ENCODE results near the gene FTH1. TPM values are rescaled to one million over a fixed set of nuclear protein-coding genes. Genes with fewer than 3 reads are reported as not detected.

FTH1 gene
- total RNA-seq, 2 donors from 2014 or later = 5,097 to 40,662 TPM

GRCh38 chr11:62000539-62001446 is 33.4 kb upstream of the FTH1 start:
- Mint-ChIP-seq H3K27ac (peak overlapping the region in 1 of 2 donors; percentile 97), H3K9me3 (peaks cover 5% of the 10 kb centered on the region), H3K4me1 (ENCODE audit: low read depth in 2 of 2) (peaks cover 20 to 37% of the 10 kb centered on the region in 2 donors), H3K4me3 (no peak overlapping the region), H3K27me3 (no peaks in the 10 kb centered on the region), H3K36me3 (peaks cover 9% of the 10 kb centered on the region)
- no peak for DNase-seq (ENCODE audit: low spot score)
- no peak for ATAC-seq

GRCh38 chr11:61999141-61999975 is 31.9 kb upstream of the FTH1 start:
- Mint-ChIP-seq H3K9me3 (peaks cover 5% of the 10 kb centered on the region), H3K4me1 (ENCODE audit: low read depth in 2 of 2) (peaks cover 6 to 22% of the 10 kb centered on the region in 2 donors), H3K27me3 (no peaks in the 10 kb centered on the region), H3K36me3 (peaks cover 9% of the 10 kb centered on the region), H3K27ac (peak overlapping the region; percentile 5 to 68), H3K4me3 (no peak overlapping the region)
- DNase-seq (ENCODE audit: low spot score) = no peak
- no peak for ATAC-seq

GRCh38 chr11:61996933-61997332 is 29.5 kb upstream of the FTH1 start:
- peaks cover 9 to 12% of the 10 kb centered on the region in 2 donors for H3K4me1 Mint-ChIP-seq (ENCODE audit: low read depth in 2 of 2)
- H3K4me3 Mint-ChIP-seq = no peak overlapping the region
- ATAC-seq (no peak), DNase-seq (ENCODE audit: low spot score) (no peak)
- H3K27me3 Mint-ChIP-seq = no peaks in the 10 kb centered on the region
- H3K36me3 Mint-ChIP-seq = peaks cover 9% of the 10 kb centered on the region
- H3K9me3 Mint-ChIP-seq = peaks cover 5% of the 10 kb centered on the region
- no peak overlapping the region for H3K27ac Mint-ChIP-seq

GRCh38 chr11:61994981-61995380 is 27.5 kb upstream of the FTH1 start:
- Mint-ChIP-seq H3K36me3 (peaks cover 9% of the 10 kb centered on the region), H3K4me3 (no peak overlapping the region), H3K27me3 (peaks cover 0 to 2% of the 10 kb centered on the region in 2 donors), H3K4me1 (ENCODE audit: low read depth in 2 of 2) (peaks cover 11 to 15% of the 10 kb centered on the region in 2 donors), H3K27ac (peak overlapping the region in 1 of 2 donors; percentile 13), H3K9me3 (peaks cover 8% of the 10 kb centered on the region)
- ATAC-seq (no peak), DNase-seq (ENCODE audit: low spot score) (no peak)

- ATAC-seq (no peak), DNase-seq (ENCODE audit: low spot score) (no peak)
- H3K9me3 Mint-ChIP-seq = peaks cover 10% of the 10 kb centered on the region
- peaks cover 16 to 23% of the 10 kb centered on the region in 2 donors for H3K27me3 Mint-ChIP-seq
- H3K36me3 Mint-ChIP-seq = peaks cover 24% of the 10 kb centered on the region
- H3K4me1 Mint-ChIP-seq (ENCODE audit: low read depth in 2 of 2) = peaks cover 7 to 28% of the 10 kb centered on the region in 2 donors
- H3K27ac Mint-ChIP-seq = no peak overlapping the region
- H3K4me3 Mint-ChIP-seq = no peak overlapping the region
These were observed 18.4 kb upstream of the FTH1 start for GRCh38 chr11:61985869-61986268.

GRCh38 chr11:61983419-61983818 is 16.0 kb upstream of the FTH1 start:
- no peak for ATAC-seq
- H3K4me1 Mint-ChIP-seq (ENCODE audit: low read depth in 2 of 2) = peaks cover 0 to 32% of the 10 kb centered on the region in 2 donors
- H3K27me3 Mint-ChIP-seq = peaks cover 9 to 23% of the 10 kb centered on the region in 2 donors
- DNase-seq (ENCODE audit: low spot score) = no peak
- H3K9me3 Mint-ChIP-seq = peaks cover 10% of the 10 kb centered on the region
- H3K27ac Mint-ChIP-seq = no peak overlapping the region
- no peak overlapping the region for H3K4me3 Mint-ChIP-seq
- peaks cover 24% of the 10 kb centered on the region for H3K36me3 Mint-ChIP-seq

- no peak for ATAC-seq
- Mint-ChIP-seq H3K9me3 (no peaks in the 10 kb centered on the region), H3K27ac (peak overlapping the region in 1 of 2 donors; percentile 80), H3K4me1 (ENCODE audit: low read depth in 2 of 2) (peaks cover 4 to 31% of the 10 kb centered on the region in 2 donors), H3K27me3 (peaks cover 0 to 2% of the 10 kb centered on the region in 2 donors), H3K36me3 (peaks cover 4% of the 10 kb centered on the region), H3K4me3 (no peak overlapping the region)
- no peak for DNase-seq (ENCODE audit: low spot score)
These were observed 13.5 kb upstream of the FTH1 start for GRCh38 chr11:61980783-61981541.

GRCh38 chr11:61978703-61979661 is 11.5 kb upstream of the FTH1 start:
- H3K27ac Mint-ChIP-seq = peak overlapping the region in 1 of 2 donors; percentile 84
- ATAC-seq = no peak
- H3K4me3 Mint-ChIP-seq = no peak overlapping the region
- H3K4me1 Mint-ChIP-seq (ENCODE audit: low read depth in 2 of 2) = peaks cover 16 to 43% of the 10 kb centered on the region in 2 donors
- no peaks in the 10 kb centered on the region for H3K9me3 Mint-ChIP-seq
- H3K36me3 Mint-ChIP-seq = no peaks in the 10 kb centered on the region
- DNase-seq (ENCODE audit: low spot score) = no peak
- no peaks in the 10 kb centered on the region for H3K27me3 Mint-ChIP-seq

GRCh38 chr11:61976813-61977475 is 9.5 kb upstream of the FTH1 start:
- ATAC-seq (no peak), DNase-seq (ENCODE audit: low spot score) (no peak)
- no peaks in the 10 kb centered on the region for H3K27me3 Mint-ChIP-seq
- H3K9me3 Mint-ChIP-seq = no peaks in the 10 kb centered on the region
- H3K4me1 Mint-ChIP-seq (ENCODE audit: low read depth in 2 of 2) = peaks cover 32 to 57% of the 10 kb centered on the region in 2 donors
- no peak overlapping the region for H3K4me3 Mint-ChIP-seq
- peak overlapping the region in 1 of 2 donors; percentile 95 for H3K27ac Mint-ChIP-seq
- no peaks in the 10 kb centered on the region for H3K36me3 Mint-ChIP-seq

GRCh38 chr11:61976420-61976800 is 9.0 kb upstream of the FTH1 start:
- Mint-ChIP-seq H3K36me3 (no peaks in the 10 kb centered on the region), H3K4me3 (no peak overlapping the region), H3K27ac (peak overlapping the region in 1 of 2 donors; percentile 95), H3K27me3 (no peaks in the 10 kb centered on the region), H3K9me3 (no peaks in the 10 kb centered on the region), H3K4me1 (ENCODE audit: low read depth in 2 of 2) (peaks cover 38 to 62% of the 10 kb centered on the region in 2 donors)
- no peak for ATAC-seq
- DNase-seq (ENCODE audit: low spot score) = no peak

- no peaks in the 10 kb centered on the region for H3K9me3 Mint-ChIP-seq
- peaks cover 43 to 63% of the 10 kb centered on the region in 2 donors for H3K4me1 Mint-ChIP-seq (ENCODE audit: low read depth in 2 of 2)
- no peaks in the 10 kb centered on the region for H3K36me3 Mint-ChIP-seq
- peak overlapping the region; percentile 10 for H3K4me3 Mint-ChIP-seq
- peak overlapping the region; percentile 75 to 95 for H3K27ac Mint-ChIP-seq
- no peak for ATAC-seq
- no peaks in the 10 kb centered on the region for H3K27me3 Mint-ChIP-seq
- no peak for DNase-seq (ENCODE audit: low spot score)
These were observed 8.4 kb upstream of the FTH1 start for GRCh38 chr11:61975638-61976419.

Data from natural killer cell treated with Interleukin-12 subunit alpha and Interleukin-12 subunit beta and Interleukin-15 and Interleukin-18, amount 100 ng/mL, for 72 hours (primary cell).